Stimulated activated naive CD8-positive, alpha-beta T cell treated with anti-CD3 and anti-CD28 coated beads, Interleukin-15, Interleukin-2, amounts not matched to agents 100 U/mL and 50 U/mL, for 24 hours (primary cell): ENCODE results near the gene TNRC6B.

ENCODE experiments used
- ATAC-seq: fragments of 150-1000 bp; cut with Tn5 transposase; one replicate; pipeline ENCODE4 v1.10.0; 2021
- DNase-seq: peaks from one replicate; pipeline ENCODE4 v3.0.0; 2021

Gene TNRC6B

GRCh38 chr22:40326905-40327735 lies 149.4 kb downstream of the TNRC6B start:
- ATAC-seq: no peak
- DNase-seq: no peak

- no peak for ATAC-seq
- DNase-seq: no peak
Observed at GRCh38 chr22:40328546-40329456, 151.1 kb downstream of the TNRC6B start.

DNA sequence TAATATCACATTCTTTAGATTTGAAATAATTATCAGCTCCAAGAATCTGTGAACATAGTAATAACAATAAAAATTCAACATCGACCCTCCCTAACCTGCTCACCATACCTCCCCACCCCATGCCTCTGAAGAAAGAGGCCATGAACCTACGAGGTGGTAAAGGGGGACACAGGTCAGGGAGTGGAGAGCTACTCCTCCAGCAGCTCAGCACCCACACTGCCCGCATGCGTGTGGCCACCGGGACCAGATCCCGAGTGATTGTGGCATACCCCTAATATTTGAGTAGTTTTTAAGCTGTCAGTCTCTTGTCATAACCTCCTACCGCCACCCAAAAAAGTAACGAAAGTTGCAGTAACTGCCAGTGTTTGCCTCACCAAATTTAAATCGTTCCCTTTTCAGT lies 151.7 kb downstream of the TNRC6B start:
- ATAC-seq: no peak
- no peak for DNase-seq

DNA sequence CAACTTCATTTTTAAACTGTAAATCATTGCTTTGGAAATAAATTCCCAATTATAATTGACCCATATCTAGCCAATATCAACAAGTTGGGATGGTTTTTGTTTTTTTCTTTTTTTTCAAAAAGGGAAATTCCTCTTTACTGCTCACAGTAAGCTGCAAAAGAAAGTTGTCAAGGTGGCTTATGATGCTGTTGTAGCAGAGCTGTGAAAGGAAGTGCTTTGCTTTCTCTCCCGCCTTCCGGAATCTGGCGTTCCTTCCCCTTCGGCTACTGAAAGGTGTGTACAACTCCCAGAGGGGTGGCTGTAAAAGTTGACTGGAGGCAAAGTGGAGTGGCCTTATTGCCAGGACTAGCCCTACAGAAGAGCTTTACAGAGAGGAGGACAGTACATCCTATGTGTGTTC lies 152.4 kb downstream of the TNRC6B start:
- ATAC-seq: no peak
- DNase-seq: no peak

- no peak for DNase-seq
- ATAC-seq: no peak
Observed at GRCh38 chr22:40330615-40331014, 152.9 kb downstream of the TNRC6B start.

GRCh38 chr22:40331706-40332105 lies 154.0 kb downstream of the TNRC6B start:
- DNase-seq: no peak
- no peak for ATAC-seq

DNA sequence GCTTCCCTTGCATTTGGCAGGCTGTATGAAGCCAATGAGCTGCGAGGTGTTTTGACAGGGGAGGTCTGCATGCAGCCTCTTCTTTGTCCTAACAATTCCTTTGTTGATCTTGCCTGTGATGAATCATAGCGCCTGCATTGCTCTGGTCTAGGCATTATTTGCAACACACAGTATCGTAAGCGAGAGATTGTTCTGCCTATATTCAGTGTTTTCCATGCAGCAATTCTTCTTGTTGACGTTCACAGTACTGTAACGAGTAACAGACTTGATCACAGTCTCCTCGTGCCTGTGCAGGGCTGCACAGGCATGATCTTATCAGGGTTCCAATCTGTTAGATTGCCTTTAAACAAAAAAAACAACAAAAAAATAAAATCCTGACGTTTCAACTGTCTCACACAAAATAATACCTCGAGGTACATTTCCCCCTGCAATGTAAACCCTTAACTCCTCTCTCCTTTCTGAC lies 154.6 kb downstream of the TNRC6B start:
- ATAC-seq: peak; percentile 29
- DNase-seq: no peak

DNA sequence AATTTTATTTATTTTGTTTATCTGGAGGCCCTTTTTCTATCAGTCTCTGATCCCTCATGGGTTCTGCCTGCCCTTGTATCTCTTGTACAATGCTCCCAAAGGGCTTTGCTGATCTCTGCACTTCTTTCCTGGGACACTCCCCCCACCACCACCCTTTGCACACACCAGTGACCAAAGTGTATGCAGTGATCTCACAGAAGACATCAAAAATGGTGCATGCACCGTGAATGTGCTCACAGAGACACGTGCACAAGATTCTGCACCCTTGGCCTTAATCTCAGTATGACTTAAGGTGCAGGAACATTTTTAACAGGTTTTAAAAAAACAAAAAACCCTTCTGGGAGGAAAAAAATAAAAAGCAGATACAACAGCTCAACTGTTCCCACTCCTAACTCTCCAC lies 156.3 kb downstream of the TNRC6B start:
- ATAC-seq (no peak), DNase-seq (no peak)

DNA sequence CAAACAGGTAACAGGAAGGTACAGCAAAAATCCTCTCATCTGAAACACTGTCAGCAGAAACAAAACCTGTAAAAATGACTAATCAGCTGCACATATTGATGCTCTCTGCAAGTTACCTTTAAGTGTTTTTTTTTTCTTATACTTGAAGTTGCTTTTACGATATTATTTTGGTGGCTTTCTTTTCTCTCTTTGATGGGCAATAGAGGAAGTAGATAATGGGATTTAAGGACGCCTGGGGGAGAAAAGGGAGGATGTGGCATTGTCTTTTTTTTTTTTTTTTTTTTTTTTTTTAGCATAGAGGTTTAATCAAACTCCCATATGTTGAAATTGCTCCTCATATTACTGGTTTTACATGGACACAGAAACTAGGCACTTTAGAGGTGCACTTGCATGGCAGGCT lies 157.2 kb downstream of the TNRC6B start:
- ATAC-seq (no peak), DNase-seq (no peak)

DNA sequence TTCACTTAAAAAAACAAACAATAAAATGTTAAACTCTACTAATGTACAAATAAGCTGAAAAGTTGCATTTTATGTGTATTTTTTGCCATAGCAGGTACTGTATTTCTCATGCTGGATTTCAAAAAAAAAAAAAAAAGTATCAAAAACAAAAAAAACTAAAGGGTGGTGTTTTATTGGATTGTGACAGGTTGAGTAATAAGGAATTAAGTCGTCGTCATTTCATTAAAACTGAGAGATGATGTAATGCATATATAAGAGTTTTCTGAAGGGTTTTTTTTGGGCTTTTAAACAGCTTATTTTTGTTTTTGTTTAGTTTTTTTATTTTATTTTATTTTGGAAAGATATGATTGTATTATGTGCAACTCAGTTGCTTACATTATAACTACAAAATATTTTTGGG lies 157.6 kb downstream of the TNRC6B start:
- DNase-seq (no peak), ATAC-seq (no peak)

GRCh38 chr22:40340044-40340443 lies 162.3 kb downstream of the TNRC6B start:
- DNase-seq (no peak), ATAC-seq (no peak)

DNA sequence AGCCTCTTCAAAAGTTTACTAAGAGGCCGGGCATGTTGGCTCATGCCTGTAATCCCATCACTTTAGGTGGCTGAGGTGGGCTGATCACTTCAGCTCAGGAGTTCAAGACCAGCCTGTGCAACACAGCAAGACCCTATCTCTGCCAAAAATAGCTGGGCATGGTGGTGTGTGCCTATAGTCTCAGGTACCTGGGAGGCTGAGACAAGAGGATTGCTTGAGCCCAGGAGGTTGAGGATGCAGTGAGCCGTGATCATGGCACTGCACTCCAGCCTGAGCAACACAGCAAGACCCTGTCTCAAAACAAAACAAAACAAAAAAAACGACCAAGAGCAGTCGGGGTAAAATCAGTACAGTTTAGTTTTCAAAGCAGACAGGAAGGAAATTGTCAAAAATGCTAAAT lies 163.9 kb downstream of the TNRC6B start:
- DNase-seq: no peak
- no peak for ATAC-seq

DNA sequence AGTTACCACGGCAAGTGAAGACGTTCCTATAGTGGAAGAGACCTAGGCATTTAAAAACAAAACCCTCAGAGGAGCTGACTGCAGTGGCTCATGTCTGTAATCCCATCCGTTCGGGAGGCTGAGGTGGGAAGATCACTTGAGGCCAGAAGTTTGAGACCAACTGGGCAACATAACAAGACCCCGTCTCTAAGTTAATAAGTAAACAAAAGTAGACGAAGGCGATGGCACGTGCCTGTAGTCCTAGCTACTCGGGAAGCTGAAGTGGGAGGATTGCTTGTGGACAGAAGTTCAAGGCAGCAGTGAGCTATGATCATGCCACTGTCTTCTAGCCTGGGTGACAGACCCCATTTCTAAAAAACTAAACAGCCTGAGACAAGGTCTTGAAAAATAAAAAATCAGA lies 164.8 kb downstream of the TNRC6B start:
- ATAC-seq: no peak

DNA sequence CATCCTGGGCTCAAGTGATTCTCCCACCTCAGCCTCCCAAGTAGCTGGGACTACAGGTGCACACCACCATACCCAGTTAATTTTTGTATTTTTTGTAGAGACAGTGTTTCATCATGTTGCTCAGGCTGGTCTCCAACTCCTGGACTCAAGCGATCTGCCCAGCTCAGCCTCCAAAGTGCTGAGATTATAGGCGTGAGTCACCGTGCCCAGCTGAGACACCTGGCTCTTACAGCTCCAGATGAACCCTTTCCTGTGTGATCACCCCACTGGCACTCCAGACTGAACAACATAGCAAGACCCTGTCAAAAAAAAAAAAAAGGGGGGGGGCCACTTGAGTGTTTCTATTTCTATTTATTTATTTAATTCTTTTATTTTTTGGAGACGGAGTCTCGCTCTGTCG lies 167.5 kb downstream of the TNRC6B start:
- DNase-seq: no peak
- no peak for ATAC-seq

More for the DNA sequence above, 164.8 kb downstream of the TNRC6B start:
- no peak for DNase-seq

DNA sequence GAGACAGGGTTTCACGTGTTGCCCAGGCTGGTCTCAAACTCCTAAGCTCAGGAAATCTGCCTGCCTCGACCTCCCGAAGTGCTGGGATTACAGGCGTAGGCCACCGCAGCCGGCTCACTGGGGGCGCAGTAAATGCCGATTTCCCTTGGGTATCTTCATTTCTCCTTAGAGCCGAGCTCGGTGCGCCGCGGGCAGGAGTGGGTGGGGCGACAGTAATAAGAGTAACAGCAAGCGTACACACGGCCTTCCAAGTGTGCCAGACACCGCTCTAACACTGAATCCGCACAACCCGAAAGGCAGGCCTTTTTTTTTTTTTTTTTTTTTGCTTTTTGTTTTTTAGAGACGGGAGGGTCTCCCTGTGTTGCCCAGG lies 168.1 kb downstream of the TNRC6B start:
- DNase-seq (peak; percentile 61), ATAC-seq (peak; percentile 51)

GRCh38 chr22:40346185-40347118 lies 168.7 kb downstream of the TNRC6B start, which contains the start of gene ADSL:
TSS of gene ADSL (plus strand) at chr22:40346500. CDS start at chr22:40346559, 59 bp downstream.
- peak; percentile 95 for ATAC-seq
- peak; percentile 92 for DNase-seq

DNA sequence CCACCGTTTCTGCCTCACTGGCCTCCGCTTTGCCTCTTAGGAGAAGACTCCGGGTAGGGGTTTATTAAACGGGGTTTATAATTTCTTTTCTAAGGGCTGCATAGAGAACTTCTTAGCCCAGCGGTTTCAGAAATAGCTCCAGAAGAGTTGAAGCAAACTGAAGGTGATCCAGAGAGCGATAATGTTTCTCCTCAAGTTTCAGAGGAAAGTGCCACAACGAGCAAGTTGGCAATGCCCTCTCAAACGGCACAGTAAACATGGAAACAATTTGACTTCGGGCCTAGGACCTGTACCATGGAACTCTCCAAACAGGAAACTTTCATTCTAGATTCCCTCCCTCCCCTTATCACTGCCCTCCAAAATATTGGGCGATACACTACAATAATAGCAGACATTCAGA lies 169.6 kb downstream of the TNRC6B start:
- no peak for DNase-seq
- no peak for ATAC-seq

- DNase-seq: peak; percentile 67
- peak; percentile 42 for ATAC-seq
Observed at GRCh38 chr22:40348025-40348658, 170.4 kb downstream of the TNRC6B start.

- DNase-seq (no peak), ATAC-seq (no peak)
Observed at GRCh38 chr22:40352763-40353162, 175.0 kb downstream of the TNRC6B start.

- ATAC-seq (no peak), DNase-seq (no peak)
Observed at GRCh38 chr22:40361100-40361499, 183.4 kb downstream of the TNRC6B start.

- ATAC-seq: no peak
- no peak for DNase-seq
Observed at GRCh38 chr22:40363059-40363458, 185.3 kb downstream of the TNRC6B start.
